Measurements from ENCODE around the gene TLCD2. TPM values are rescaled to one million over a fixed set of nuclear protein-coding genes. Genes with fewer than 3 reads are reported as not detected.
"Not testable (repeated sequence)": the region's sequence is repeated elsewhere in the genome, so short reads cannot be mapped to it uniquely, and the experiment has no call there.

The TLCD2 gene
- total RNA-seq, 3 donors from 2014 or later: 29.0 to 45.6 (median 37.6) TPM

DNA sequence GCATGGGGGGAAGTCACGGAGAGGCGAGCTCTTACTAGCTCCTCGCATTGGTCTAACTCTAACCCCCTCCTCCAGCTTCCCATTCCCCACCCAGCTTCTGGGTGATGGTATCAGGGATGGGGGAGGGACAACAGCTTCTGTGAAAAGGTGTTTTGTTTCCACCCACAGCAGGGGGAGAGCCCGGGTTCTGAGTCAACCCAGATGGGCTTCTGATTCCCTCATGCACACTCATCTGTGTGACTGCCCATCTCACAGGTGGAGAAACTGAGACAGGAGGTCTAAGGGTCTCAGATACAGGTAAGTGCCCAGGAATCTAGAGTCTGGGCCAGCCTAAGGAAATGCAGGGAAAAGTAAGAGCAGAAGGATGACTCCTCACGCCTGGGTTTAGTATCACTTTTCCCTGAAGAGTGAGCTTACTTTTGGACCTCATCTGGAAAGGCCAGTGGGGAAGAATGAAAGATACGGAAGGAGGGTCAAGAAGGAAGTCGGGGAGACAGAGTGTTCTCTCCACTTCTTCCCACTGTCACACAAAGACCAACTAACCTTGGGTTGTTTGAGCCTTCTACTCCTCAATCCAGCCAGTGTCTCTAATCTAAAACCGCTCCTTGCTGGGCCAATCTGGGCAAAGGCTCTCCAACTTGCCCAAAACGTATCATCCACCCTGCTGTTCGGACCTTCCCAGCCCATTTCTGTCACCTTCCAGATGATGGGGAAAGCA is 3.1 kb upstream of the TLCD2 start:
- Histone ChIP-seq H3K4me3 (no peak overlapping the region), H3K4me1 (ENCODE audit: low read depth) (peaks cover 47% of the 10 kb centered on the region), H3K9me3 (no peaks in the 10 kb centered on the region), H3K36me3 (ENCODE audit: low read depth) (peaks cover 14% of the 10 kb centered on the region)
- intact Hi-C loops (cut with DNase I, micrococcal nuclease): no loop called here
- TF ChIP-seq, protein P1, sequence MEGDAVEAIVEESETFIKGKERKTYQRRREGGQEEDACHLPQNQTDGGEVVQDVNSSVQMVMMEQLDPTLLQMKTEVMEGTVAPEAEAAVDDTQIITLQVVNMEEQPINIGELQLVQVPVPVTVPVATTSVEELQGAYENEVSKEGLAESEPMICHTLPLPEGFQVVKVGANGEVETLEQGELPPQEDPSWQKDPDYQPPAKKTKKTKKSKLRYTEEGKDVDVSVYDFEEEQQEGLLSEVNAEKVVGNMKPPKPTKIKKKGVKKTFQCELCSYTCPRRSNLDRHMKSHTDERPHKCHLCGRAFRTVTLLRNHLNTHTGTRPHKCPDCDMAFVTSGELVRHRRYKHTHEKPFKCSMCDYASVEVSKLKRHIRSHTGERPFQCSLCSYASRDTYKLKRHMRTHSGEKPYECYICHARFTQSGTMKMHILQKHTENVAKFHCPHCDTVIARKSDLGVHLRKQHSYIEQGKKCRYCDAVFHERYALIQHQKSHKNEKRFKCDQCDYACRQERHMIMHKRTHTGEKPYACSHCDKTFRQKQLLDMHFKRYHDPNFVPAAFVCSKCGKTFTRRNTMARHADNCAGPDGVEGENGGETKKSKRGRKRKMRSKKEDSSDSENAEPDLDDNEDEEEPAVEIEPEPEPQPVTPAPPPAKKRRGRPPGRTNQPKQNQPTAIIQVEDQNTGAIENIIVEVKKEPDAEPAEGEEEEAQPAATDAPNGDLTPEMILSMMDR (IDR thresholded peaks at IDR 0.05): no peak
- DNase-seq (no peak), ATAC-seq (no peak)

DNA sequence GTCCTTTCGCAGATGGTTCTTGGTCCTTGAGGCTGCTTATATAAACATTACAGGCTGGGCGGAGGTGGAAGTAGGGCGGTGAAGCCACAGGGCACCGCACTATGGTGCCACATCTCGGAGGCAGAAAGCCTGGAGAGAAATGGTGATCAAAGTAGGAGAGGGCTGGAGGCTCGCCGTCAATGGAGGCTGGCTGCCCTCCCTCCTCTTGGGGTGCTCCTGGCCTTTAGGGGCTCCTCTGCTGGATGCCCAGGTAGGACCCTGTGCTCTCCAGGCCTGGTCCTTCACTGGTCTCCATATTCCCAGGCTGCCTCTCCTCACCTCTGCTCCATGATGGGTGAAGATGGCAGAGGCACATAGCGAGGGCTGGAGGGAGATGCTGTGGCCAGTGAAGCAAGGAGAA is 2.1 kb upstream of the TLCD2 start:
- ATAC-seq: no peak

DNA sequence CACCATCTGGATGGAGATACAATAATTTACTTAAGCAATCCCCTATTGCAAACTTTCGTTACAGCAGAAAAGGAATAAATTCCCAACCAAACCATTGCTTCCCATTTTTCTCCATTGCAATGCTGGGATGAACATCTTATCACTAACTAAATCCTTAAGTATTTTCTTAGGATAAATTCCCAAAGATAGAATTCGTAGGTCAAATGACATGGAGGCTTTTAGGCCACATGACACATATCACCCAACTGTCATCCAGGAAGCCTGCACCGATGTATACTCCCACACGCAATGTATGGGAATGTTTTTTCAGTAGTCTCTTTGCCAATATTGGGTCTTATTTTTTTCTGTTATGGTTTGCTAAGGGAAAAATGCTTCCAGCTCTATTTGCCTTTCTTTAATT is 1.6 kb upstream of the TLCD2 start:
- peaks cover 14% of the 10 kb centered on the region for H3K36me3 ChIP-seq (ENCODE audit: low read depth)
- no peak for DNase-seq
- intact Hi-C loops (cut with DNase I, micrococcal nuclease): no loop called here
- no peak overlapping the region for H3K4me3 ChIP-seq
- TF ChIP-seq, protein P1 (IDR thresholded peaks at IDR 0.05): no peak
- peaks cover 38% of the 10 kb centered on the region for H3K4me1 ChIP-seq (ENCODE audit: low read depth)
- H3K9me3 ChIP-seq: no peaks in the 10 kb centered on the region
- ATAC-seq: no peak

More for the DNA sequence above, 2.1 kb upstream of the TLCD2 start:
- no peak overlapping the region for H3K4me3 ChIP-seq
- DNase-seq: peak in 1 of 3 donors; percentile 34
- H3K4me1 ChIP-seq (ENCODE audit: low read depth): peaks cover 38% of the 10 kb centered on the region
- H3K9me3 ChIP-seq: no peaks in the 10 kb centered on the region
- TF ChIP-seq, protein P1 (IDR thresholded peaks at IDR 0.05): no peak
- intact Hi-C loops (cut with DNase I, micrococcal nuclease): no loop called here
- peaks cover 14% of the 10 kb centered on the region for H3K36me3 ChIP-seq (ENCODE audit: low read depth)

DNA sequence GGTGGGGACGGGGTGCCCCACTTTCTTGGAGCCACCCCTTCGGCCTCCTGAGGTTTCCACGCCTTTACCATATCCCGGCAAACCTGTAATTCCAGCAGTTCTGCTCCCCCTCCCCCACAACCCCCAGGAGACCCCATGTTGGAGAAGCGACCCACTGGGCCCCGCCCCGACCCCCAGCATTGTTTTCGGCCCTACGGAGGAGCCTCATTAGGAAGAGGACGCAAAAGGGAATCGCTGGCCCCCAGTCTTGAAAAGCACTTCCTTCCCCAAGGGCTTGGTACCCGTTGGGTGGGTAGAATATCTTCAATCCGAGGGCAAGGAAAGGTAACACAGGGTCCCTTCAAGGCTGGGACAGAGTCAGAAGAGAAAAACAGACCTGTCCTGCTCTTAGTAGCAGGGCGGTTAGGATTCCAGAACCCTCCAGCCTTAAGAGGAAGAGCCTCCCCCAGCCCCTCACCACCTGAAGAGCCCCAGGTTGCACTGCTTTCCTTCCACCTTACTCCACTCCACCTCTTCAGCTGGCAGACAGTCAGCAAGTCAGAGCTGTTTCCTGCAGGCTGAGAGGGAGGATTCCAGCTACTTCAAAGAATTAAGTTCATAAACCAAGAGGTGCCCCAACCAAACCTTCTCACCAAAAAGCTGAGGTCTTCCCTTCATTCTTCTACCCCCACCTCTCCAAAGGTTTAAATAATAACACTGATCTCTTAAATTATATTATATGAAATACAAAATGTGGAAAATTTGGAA is 803 bp upstream of the TLCD2 start:
- Histone ChIP-seq H3K4me3 (no peak overlapping the region), H3K9me3 (no peaks in the 10 kb centered on the region), H3K4me1 (ENCODE audit: low read depth) (peaks cover 38% of the 10 kb centered on the region), H3K36me3 (ENCODE audit: low read depth) (peaks cover 9% of the 10 kb centered on the region)
- TF ChIP-seq, protein P1 (IDR thresholded peaks at IDR 0.05): no peak
- no peak for DNase-seq
- intact Hi-C loops (cut with DNase I, micrococcal nuclease): no loop called here
- ATAC-seq: no peak

DNA sequence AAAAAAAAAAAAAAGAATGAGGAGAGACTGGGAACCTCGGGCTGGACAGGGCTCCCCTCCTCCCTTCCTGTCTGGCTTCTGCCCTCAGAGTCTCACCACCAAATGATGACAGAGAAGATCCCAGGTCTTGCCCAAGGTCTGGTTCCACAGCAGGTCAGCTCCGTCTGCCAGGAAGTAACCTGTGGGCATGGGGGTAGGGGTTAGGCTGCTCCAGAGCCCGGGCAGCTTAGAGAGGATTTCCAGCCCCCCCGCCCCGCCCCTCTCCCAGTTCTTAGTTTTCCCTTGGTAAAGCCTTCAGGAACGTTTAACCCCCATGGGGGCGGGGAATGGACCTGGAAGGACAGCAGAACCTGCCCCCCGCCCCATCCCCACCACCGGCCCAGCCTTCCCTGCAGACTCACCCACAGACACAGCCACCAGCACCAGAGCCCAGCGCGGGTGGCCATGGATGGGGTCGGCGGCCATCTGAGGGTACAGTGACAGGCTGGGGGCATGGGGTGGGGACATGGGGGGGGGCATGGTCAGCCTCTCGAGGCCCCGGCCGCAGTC is 700 bp downstream of the TLCD2 start:
- peak overlapping the region; percentile 70 for H3K4me3 ChIP-seq
- ATAC-seq: peak; percentile 8
- H3K9me3 ChIP-seq: no peaks in the 10 kb centered on the region
- no peak for DNase-seq
- H3K4me1 ChIP-seq (ENCODE audit: low read depth): peaks cover 28% of the 10 kb centered on the region
- intact Hi-C loops (cut with DNase I, micrococcal nuclease): no loop called here
- TF ChIP-seq, protein P1 (IDR thresholded peaks at IDR 0.05): no peak
- H3K36me3 ChIP-seq (ENCODE audit: low read depth): peaks cover 9% of the 10 kb centered on the region

DNA sequence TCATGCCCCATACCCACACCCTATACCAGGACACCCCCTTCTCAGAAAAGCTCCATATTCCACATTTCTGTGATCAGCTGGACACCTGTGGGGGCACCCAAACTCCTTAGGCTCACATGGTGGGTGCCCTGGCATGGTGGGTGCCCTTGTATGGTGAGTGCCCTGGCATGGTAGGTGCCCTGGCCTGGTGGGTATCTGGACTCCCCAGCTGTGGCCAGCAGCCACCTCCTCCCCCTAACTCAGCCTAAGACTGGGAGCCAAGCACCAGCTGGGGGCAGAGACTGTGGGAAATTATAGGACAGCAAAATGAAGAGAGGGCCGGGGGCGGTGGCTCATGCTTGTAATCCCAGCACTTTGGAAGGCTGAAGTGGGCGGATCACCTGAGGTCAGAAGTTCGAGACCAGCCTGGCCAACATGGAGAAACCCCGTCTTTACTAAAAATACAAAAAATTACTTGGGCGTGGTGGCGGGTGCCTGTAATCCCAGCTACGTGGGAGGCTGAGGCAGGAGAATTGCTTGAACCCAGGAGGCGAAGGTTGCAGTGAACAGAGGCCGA is 1.3 kb downstream of the TLCD2 start:
- DNase-seq; ATAC-seq; intact Hi-C loops (cut with DNase I, micrococcal nuclease); H3K4me3 ChIP-seq; H3K9me3 ChIP-seq; H3K36me3 ChIP-seq (ENCODE audit: low read depth): not testable (repeated sequence)
- peaks cover 23% of the 10 kb centered on the region for H3K4me1 ChIP-seq (ENCODE audit: low read depth)
